Trophoblast cell (in vitro differentiated cells and primary cell): Measurements from ENCODE around the gene CRYBG1.
A peak's percentile ranks its signal among the peaks of the same experiment; 100 is the strongest.
"Not testable (repeated sequence)": the region's sequence is repeated elsewhere in the genome, so short reads cannot be mapped to it uniquely, and the experiment has no call there.

Source experiments
- DNase-seq, 2 donors: peaks; one replicate each; pipeline ENCODE4 v3.0.0-alpha.2; 2016
- H2AFZ ChIP-seq: 2 replicates; pipeline ENCODE4 v1.6.1; 2013; ENCODE audit warnings: low read length, moderate library complexity, mild to moderate bottlenecking; ENCODE audit not compliant: insufficient read depth, poor library complexity
- H2AK5ac ChIP-seq: 2 replicates; pipeline ENCODE4 v1.6.1; 2013; ENCODE audit warnings: mild to moderate bottlenecking, low read length
- H2BK120ac ChIP-seq: 2 replicates; pipeline ENCODE4 v1.6.1; 2013; ENCODE audit warnings: low read length, mild to moderate bottlenecking, moderate library complexity; ENCODE audit not compliant: insufficient read depth, poor library complexity
- H2BK12ac ChIP-seq: 2 replicates; pipeline ENCODE4 v1.6.1; 2013; ENCODE audit warnings: mild to moderate bottlenecking, low read length, moderate library complexity
- H2BK5ac ChIP-seq: 2 replicates; pipeline ENCODE4 v1.6.1; 2013; ENCODE audit warnings: low read length, low read depth, moderate library complexity, mild to moderate bottlenecking; ENCODE audit not compliant: poor library complexity
- H3K14ac ChIP-seq: 2 replicates; pipeline ENCODE4 v1.6.1; 2013; ENCODE audit warnings: mild to moderate bottlenecking, low read length
- H3K18ac ChIP-seq: 2 replicates; pipeline ENCODE4 v1.6.1; 2013; ENCODE audit warnings: mild to moderate bottlenecking, low read length
- H3K23ac ChIP-seq: 2 replicates; pipeline ENCODE4 v1.6.1; 2013; ENCODE audit warnings: low read length
- H3K27ac ChIP-seq: 2 replicates; pipeline ENCODE4 v1.5.1; 2013; ENCODE audit warnings: low read depth, mild to moderate bottlenecking, inconsistent platforms, low read length, moderate library complexity
- H3K27me3 ChIP-seq: 2 replicates; pipeline ENCODE4 v1.6.1; 2013; ENCODE audit warnings: inconsistent platforms, mild to moderate bottlenecking, low read length, moderate library complexity; ENCODE audit not compliant: insufficient read depth
- H3K36me3 ChIP-seq, 2 experiments: 1 replicate in 1 of 2; 2 replicates in 1 of 2; pipeline ENCODE4 v1.6.1; 2013; ENCODE audit warnings: low read length in 2 of 2, mild to moderate bottlenecking in 2 of 2, moderate library complexity in 1 of 2; ENCODE audit not compliant: insufficient read depth in 2 of 2, control insufficient read depth in 1 of 2
- H3K4ac ChIP-seq: 2 replicates; pipeline ENCODE4 v1.6.1; 2013; ENCODE audit warnings: low read depth, mild to moderate bottlenecking, low read length, moderate library complexity
- H3K4me1 ChIP-seq, 2 experiments: 1 replicate in 1 of 2; 2 replicates in 1 of 2; pipeline ENCODE4 v1.6.1; 2013; ENCODE audit warnings: low read length in 2 of 2, mild to moderate bottlenecking in 2 of 2, moderate library complexity in 1 of 2; ENCODE audit not compliant: insufficient read depth in 2 of 2, control insufficient read depth in 1 of 2
- H3K4me2 ChIP-seq: 2 replicates; pipeline ENCODE4 v1.6.1; 2013; ENCODE audit warnings: inconsistent platforms, mild to moderate bottlenecking, low read length, moderate library complexity
- H3K4me3 ChIP-seq: 2 replicates; pipeline ENCODE4 v1.5.1; 2013; ENCODE audit warnings: mild to moderate bottlenecking, low read depth, low read length, inconsistent platforms
- H3K79me1 ChIP-seq: one replicate; pipeline ENCODE4 v1.6.1; 2013; ENCODE audit warnings: low read length
- H3K79me2 ChIP-seq: 2 replicates; pipeline ENCODE4 v1.6.1; 2013; ENCODE audit warnings: low read length, mild to moderate bottlenecking; ENCODE audit not compliant: control insufficient read depth, insufficient read depth, poor library complexity
- H3K9ac ChIP-seq: 2 replicates; pipeline ENCODE4 v1.6.1; 2013; ENCODE audit warnings: mild to moderate bottlenecking, low read length
- H3K9me3 ChIP-seq: 2 replicates; pipeline ENCODE4 v1.6.1; 2013; ENCODE audit warnings: low read depth, mild to moderate bottlenecking, control low read depth, inconsistent platforms, low read length; ENCODE audit not compliant: insufficient read depth
- H4K12ac ChIP-seq: 2 replicates; pipeline ENCODE4 v1.6.1; 2013; ENCODE audit warnings: low read depth, mild to moderate bottlenecking, low read length, moderate library complexity
- H4K8ac ChIP-seq: 2 replicates; pipeline ENCODE4 v1.6.1; 2013; ENCODE audit warnings: low read depth, mild to moderate bottlenecking, low read length, moderate library complexity
- H4K91ac ChIP-seq: one replicate; pipeline ENCODE4 v1.6.1; 2013; ENCODE audit warnings: low read depth, mild to moderate bottlenecking, low read length, moderate library complexity
- WGBS: extraction: QIAGEN DNeasy Blood & Tissue Kit; methylation state at CpG from one replicate; pipeline ENCODE4 v1.1.7; 2013; ENCODE audit warnings: missing lambda C conversion rate; ENCODE audit not compliant: insufficient read length, insufficient coverage; ENCODE audit errors: extremely low coverage; 5-methylcytosine and 5-hydroxymethylcytosine counted together

CRYBG1 gene

DNA sequence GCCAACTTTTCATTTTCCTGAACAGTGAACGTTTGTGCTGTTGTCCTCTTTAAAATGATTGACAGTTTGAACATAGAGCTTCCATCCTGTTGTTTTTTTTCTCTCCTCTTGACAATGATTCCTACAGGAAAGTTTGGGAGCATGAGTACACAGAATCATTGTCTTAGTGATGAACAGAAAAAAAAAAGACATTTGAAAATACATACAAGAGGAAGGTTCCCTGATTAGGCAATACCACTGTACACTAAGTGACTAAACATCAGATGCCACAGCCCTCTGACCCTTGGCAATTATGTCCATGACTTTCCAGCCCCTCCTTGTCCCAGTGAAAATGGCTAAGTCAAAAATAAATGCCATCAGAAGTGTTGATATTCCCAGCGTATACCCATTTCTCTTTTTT is 197.3 kb downstream of the CRYBG1 start:
- H3K4me2 ChIP-seq, result no peak overlapping the region
- H2AFZ ChIP-seq, result no peak overlapping the region

GRCh38 chr6:106558364-106558763 is 197.8 kb downstream of the CRYBG1 start:
- no peak overlapping the region for H3K27ac ChIP-seq
- H3K4ac ChIP-seq, result no peak overlapping the region
- no peaks in the 10 kb centered on the region for H3K36me3 ChIP-seq
- H3K4me3 ChIP-seq, result no peak overlapping the region
- no peak overlapping the region for H4K12ac ChIP-seq
- no CpG with 5 or more reads among the region's 4 CpGs for WGBS
- H3K79me2 ChIP-seq, result no peaks in the 10 kb centered on the region
- no peak overlapping the region for H2BK12ac ChIP-seq
- H4K91ac ChIP-seq, result no peak overlapping the region
- no peak overlapping the region for H3K14ac ChIP-seq
- no peak for DNase-seq
- peaks cover 5% of the 10 kb centered on the region for H3K79me1 ChIP-seq
- H2BK5ac ChIP-seq, result no peak overlapping the region
- no peak overlapping the region for H4K8ac ChIP-seq
- H3K4me2 ChIP-seq, result no peak overlapping the region
- H2AK5ac ChIP-seq, result no peak overlapping the region
- no peak overlapping the region for H2BK120ac ChIP-seq
- H3K4me1 ChIP-seq, result peaks cover 0 to 3% of the 10 kb centered on the region in 2 experiments
- no peak overlapping the region for H3K9ac ChIP-seq
- no peak overlapping the region for H3K18ac ChIP-seq
- H2AFZ ChIP-seq, result no peak overlapping the region
- H3K9me3 ChIP-seq, result no peaks in the 10 kb centered on the region
- H3K23ac ChIP-seq, result no peak overlapping the region
- no peaks in the 10 kb centered on the region for H3K27me3 ChIP-seq

More for the DNA sequence above, 197.3 kb downstream of the CRYBG1 start:
- Histone ChIP-seq H2BK12ac (no peak overlapping the region), H3K36me3 (no peaks in the 10 kb centered on the region), H3K79me1 (peaks cover 5% of the 10 kb centered on the region), H3K23ac (no peak overlapping the region), H3K79me2 (no peaks in the 10 kb centered on the region), H3K4me1 (peaks cover 0 to 3% of the 10 kb centered on the region in 2 experiments), H3K27me3 (no peaks in the 10 kb centered on the region), H3K14ac (no peak overlapping the region), H2AK5ac (no peak overlapping the region), H3K9ac (no peak overlapping the region), H4K91ac (no peak overlapping the region), H3K4ac (no peak overlapping the region), H2BK5ac (no peak overlapping the region), H3K4me3 (no peak overlapping the region), H2BK120ac (no peak overlapping the region), H3K9me3 (no peaks in the 10 kb centered on the region), H4K12ac (no peak overlapping the region), H3K27ac (no peak overlapping the region), H3K18ac (no peak overlapping the region), H4K8ac (no peak overlapping the region)
- WGBS, result no CpG with 5 or more reads among the region's 2 CpGs
- DNase-seq, result no peak

DNA sequence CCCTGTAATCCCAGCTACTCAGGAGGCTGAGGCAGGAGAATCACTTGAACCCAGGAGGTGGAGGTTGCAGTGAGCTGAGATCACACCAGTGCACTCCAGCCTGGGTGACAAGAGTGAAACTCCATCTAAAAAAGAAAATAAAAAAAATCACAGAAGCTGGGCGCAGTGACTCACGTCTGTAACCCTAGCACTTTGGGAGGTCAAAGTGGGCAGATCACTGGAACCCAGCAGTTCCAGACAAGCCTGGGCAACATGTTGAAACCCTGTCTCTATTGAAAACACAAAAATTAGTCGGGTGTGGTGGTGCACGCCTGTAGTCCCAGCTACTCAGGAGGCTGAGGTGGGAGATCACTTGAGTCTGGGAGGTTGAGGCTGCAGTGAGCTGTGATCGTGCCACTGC is 199.1 kb downstream of the CRYBG1 start:
- not testable (repeated sequence) for H3K27ac ChIP-seq, H4K12ac ChIP-seq, H3K4me1 ChIP-seq, H3K4me2 ChIP-seq, H2BK12ac ChIP-seq, H2AK5ac ChIP-seq, H3K23ac ChIP-seq, H3K9me3 ChIP-seq, H3K79me2 ChIP-seq, H3K27me3 ChIP-seq, H3K79me1 ChIP-seq, DNase-seq, H4K91ac ChIP-seq, H2AFZ ChIP-seq, H4K8ac ChIP-seq, H3K4me3 ChIP-seq, H3K9ac ChIP-seq, H2BK120ac ChIP-seq, H3K36me3 ChIP-seq, H2BK5ac ChIP-seq, H3K4ac ChIP-seq, H3K14ac ChIP-seq, H3K18ac ChIP-seq
- WGBS, result no CpG with 5 or more reads among the region's 5 CpGs

- no peak overlapping the region for H3K27ac ChIP-seq
- no peak overlapping the region for H3K23ac ChIP-seq
- peaks cover 5% of the 10 kb centered on the region for H3K79me1 ChIP-seq
- no CpG with 5 or more reads among the region's 7 CpGs for WGBS
- no peaks in the 10 kb centered on the region for H3K27me3 ChIP-seq
- no peak overlapping the region for H3K4me2 ChIP-seq
- no peak overlapping the region for H3K4ac ChIP-seq
- H3K4me1 ChIP-seq, result peaks cover 0 to 3% of the 10 kb centered on the region in 2 experiments
- no peak overlapping the region for H2BK12ac ChIP-seq
- no peak overlapping the region for H2AFZ ChIP-seq
- H2BK5ac ChIP-seq, result no peak overlapping the region
- no peak overlapping the region for H3K18ac ChIP-seq
- H2AK5ac ChIP-seq, result no peak overlapping the region
- no peak overlapping the region for H4K91ac ChIP-seq
- no peak overlapping the region for H3K9ac ChIP-seq
- no peak overlapping the region for H3K4me3 ChIP-seq
- no peak overlapping the region for H4K12ac ChIP-seq
- H3K36me3 ChIP-seq, result no peaks in the 10 kb centered on the region
- peak overlapping the region; percentile 11 for H2BK120ac ChIP-seq
- H3K79me2 ChIP-seq, result no peaks in the 10 kb centered on the region
- peak overlapping the region; percentile 19 for H3K14ac ChIP-seq
- H4K8ac ChIP-seq, result no peak overlapping the region
- peak; percentile 39 to 68 for DNase-seq
- no peaks in the 10 kb centered on the region for H3K9me3 ChIP-seq
These were observed 200.6 kb downstream of the CRYBG1 start for GRCh38 chr6:106560996-106561685.
